Measurements from ENCODE around the gene TMEM88. TPM values are rescaled to one million over a fixed set of nuclear protein-coding genes. Genes with fewer than 3 reads are reported as not detected.

Gene TMEM88
- total and polyA plus RNA-seq, 2 of the 13 experiments (the other 11 are each of a cell fraction or from before 2014, with no cell fraction given) = 0.31 to 0.66 TPM

DNA sequence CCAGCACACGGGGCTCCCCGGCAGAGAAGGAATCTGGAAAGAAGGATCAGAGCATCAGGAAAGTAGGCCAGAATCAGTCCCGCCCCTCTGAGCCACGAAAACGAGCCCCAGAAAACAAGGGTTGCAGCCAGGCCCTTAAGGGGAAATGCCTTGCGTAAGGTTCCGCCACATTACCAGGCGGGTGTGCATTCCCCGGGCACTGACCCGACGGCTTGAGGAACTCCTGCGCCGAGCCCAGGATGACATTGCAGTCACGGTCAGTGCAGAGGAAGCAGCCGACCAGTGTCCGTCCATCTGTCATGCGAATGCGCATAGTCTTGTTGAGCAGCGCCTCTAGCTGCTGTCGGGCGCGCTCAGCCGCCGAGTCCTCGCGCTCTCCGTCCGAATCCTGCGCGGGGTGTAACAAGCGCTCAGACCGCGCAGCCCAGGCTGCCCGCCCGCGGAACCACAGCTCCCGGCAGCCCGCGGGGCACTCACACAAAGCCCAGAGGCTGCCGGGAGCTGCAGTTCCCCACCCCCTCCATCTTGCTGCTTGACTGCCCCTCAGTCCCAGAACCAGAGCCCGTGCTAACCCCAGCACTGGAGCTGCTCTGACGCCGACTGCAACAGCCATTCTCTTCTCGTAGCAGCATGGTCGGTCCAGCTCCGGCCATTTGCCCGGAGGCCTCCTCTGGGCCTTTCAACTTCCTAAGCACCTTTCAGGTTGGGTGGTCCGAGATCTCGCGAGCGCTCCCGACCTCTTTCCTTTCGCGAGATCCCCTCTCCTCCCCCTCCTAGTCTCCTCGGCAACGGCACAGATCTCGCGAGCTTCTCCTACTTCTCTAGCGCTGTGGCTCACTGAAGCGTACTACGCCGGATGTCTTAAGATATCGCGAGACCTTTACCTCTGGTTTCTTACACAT lies 2.2 kb downstream of the TMEM88 start, which contains the start of gene NAA38 (continued):
- TF ChIP-seq, protein P1, sequence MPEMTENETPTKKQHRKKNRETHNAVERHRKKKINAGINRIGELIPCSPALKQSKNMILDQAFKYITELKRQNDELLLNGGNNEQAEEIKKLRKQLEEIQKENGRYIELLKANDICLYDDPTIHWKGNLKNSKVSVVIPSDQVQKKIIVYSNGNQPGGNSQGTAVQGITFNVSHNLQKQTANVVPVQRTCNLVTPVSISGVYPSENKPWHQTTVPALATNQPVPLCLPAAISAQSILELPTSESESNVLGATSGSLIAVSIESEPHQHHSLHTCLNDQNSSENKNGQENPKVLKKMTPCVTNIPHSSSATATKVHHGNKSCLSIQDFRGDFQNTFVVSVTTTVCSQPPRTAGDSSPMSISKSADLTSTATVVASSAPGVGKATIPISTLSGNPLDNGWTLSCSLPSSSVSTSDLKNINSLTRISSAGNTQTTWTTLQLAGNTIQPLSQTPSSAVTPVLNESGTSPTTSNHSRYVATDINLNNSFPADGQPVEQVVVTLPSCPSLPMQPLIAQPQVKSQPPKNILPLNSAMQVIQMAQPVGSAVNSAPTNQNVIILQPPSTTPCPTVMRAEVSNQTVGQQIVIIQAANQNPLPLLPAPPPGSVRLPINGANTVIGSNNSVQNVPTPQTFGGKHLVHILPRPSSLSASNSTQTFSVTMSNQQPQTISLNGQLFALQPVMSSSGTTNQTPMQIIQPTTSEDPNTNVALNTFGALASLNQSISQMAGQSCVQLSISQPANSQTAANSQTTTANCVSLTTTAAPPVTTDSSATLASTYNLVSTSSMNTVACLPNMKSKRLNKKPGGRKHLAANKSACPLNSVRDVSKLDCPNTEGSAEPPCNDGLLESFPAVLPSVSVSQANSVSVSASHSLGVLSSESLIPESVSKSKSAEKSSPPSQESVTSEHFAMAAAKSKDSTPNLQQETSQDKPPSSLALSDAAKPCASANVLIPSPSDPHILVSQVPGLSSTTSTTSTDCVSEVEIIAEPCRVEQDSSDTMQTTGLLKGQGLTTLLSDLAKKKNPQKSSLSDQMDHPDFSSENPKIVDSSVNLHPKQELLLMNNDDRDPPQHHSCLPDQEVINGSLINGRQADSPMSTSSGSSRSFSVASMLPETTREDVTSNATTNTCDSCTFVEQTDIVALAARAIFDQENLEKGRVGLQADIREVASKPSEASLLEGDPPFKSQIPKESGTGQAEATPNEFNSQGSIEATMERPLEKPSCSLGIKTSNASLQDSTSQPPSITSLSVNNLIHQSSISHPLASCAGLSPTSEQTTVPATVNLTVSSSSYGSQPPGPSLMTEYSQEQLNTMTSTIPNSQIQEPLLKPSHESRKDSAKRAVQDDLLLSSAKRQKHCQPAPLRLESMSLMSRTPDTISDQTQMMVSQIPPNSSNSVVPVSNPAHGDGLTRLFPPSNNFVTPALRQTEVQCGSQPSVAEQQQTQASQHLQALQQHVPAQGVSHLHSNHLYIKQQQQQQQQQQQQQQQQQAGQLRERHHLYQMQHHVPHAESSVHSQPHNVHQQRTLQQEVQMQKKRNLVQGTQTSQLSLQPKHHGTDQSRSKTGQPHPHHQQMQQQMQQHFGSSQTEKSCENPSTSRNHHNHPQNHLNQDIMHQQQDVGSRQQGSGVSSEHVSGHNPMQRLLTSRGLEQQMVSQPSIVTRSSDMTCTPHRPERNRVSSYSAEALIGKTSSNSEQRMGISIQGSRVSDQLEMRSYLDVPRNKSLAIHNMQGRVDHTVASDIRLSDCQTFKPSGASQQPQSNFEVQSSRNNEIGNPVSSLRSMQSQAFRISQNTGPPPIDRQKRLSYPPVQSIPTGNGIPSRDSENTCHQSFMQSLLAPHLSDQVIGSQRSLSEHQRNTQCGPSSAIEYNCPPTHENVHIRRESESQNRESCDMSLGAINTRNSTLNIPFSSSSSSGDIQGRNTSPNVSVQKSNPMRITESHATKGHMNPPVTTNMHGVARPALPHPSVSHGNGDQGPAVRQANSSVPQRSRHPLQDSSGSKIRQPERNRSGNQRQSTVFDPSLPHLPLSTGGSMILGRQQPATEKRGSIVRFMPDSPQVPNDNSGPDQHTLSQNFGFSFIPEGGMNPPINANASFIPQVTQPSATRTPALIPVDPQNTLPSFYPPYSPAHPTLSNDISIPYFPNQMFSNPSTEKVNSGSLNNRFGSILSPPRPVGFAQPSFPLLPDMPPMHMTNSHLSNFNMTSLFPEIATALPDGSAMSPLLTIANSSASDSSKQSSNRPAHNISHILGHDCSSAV (CRISPR knock-in tag; IDR thresholded peaks at IDR 0.05; ENCODE audit: borderline replicate concordance) = no peak
- TF ChIP-seq ZNF772 (CRISPR knock-in tag; IDR thresholded peaks at IDR 0.05) = peak; percentile 32; the same call in 1 of the 2 replicates
- TF ChIP-seq HDAC2 (CRISPR knock-in tag; IDR thresholded peaks at IDR 0.05) = peak; percentile 50; the same call in 1 of the 2 replicates
- TF ChIP-seq, protein P2, sequence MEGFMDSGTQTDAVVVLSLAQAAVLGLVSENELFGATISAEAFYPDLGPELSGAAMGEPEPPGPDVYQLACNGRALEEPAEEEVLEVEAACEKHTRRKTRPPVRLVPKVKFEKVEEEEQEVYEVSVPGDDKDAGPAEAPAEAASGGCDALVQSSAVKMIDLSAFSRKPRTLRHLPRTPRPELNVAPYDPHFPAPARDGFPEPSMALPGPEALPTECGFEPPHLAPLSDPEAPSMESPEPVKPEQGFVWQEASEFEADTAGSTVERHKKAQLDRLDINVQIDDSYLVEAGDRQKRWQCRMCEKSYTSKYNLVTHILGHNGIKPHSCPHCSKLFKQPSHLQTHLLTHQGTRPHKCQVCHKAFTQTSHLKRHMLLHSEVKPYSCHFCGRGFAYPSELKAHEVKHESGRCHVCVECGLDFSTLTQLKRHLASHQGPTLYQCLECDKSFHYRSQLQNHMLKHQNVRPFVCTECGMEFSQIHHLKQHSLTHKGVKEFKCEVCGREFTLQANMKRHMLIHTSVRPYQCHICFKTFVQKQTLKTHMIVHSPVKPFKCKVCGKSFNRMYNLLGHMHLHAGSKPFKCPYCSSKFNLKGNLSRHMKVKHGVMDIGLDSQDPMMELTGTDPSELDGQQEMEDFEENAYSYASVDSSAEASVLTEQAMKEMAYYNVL (CRISPR knock-in tag; IDR thresholded peaks at IDR 0.05; ENCODE audit: borderline replicate concordance) = 0 out of 2 replicates have a peak, but pooled peaks have one; percentile 24
- TF ChIP-seq ZSCAN21 (CRISPR knock-in tag; IDR thresholded peaks at IDR 0.05; ENCODE audit: borderline replicate concordance) = peak; percentile 66; the same call in 1 of the 2 replicates
- peak; percentile 22 for TF ChIP-seq PTBP1 (IDR thresholded peaks at IDR 0.05; ENCODE audit: low read depth, low read length, poor library complexity, severe bottlenecking)
- TF ChIP-seq FOSL2 (CRISPR knock-in tag; IDR thresholded peaks at IDR 0.05) = no peak
- TF ChIP-seq, protein P3, sequence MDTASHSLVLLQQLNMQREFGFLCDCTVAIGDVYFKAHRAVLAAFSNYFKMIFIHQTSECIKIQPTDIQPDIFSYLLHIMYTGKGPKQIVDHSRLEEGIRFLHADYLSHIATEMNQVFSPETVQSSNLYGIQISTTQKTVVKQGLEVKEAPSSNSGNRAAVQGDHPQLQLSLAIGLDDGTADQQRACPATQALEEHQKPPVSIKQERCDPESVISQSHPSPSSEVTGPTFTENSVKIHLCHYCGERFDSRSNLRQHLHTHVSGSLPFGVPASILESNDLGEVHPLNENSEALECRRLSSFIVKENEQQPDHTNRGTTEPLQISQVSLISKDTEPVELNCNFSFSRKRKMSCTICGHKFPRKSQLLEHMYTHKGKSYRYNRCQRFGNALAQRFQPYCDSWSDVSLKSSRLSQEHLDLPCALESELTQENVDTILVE (CRISPR knock-in tag; IDR thresholded peaks at IDR 0.05) = 0 out of 2 replicates have a peak, but pooled peaks have one; percentile 61
- peak; percentile 93 for TF ChIP-seq SP1 (IDR thresholded peaks at IDR 0.05)
- TF ChIP-seq SP1 (CRISPR knock-in tag; IDR thresholded peaks at IDR 0.05) = peak; percentile 11; the same call in 1 of the 2 replicates
- TF ChIP-seq EED (CRISPR knock-in tag; IDR thresholded peaks at IDR 0.05) = no peak; the same call in 1 of the 2 replicates
- no peak for TF ChIP-seq SMC3 (IDR thresholded peaks at IDR 0.05; ENCODE audit: low read length)
- TF ChIP-seq ZNF331 (CRISPR knock-in tag; IDR thresholded peaks at IDR 0.05) = peak; percentile 66; the same call in 1 of the 2 replicates
- TF ChIP-seq, protein P4, sequence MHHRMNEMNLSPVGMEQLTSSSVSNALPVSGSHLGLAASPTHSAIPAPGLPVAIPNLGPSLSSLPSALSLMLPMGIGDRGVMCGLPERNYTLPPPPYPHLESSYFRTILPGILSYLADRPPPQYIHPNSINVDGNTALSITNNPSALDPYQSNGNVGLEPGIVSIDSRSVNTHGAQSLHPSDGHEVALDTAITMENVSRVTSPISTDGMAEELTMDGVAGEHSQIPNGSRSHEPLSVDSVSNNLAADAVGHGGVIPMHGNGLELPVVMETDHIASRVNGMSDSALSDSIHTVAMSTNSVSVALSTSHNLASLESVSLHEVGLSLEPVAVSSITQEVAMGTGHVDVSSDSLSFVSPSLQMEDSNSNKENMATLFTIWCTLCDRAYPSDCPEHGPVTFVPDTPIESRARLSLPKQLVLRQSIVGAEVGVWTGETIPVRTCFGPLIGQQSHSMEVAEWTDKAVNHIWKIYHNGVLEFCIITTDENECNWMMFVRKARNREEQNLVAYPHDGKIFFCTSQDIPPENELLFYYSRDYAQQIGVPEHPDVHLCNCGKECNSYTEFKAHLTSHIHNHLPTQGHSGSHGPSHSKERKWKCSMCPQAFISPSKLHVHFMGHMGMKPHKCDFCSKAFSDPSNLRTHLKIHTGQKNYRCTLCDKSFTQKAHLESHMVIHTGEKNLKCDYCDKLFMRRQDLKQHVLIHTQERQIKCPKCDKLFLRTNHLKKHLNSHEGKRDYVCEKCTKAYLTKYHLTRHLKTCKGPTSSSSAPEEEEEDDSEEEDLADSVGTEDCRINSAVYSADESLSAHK (CRISPR knock-in tag; IDR thresholded peaks at IDR 0.05; ENCODE audit: borderline replicate concordance) = no peak

Measured in HepG2 (cell line).